HG02943 (cell line): ENCODE results near the gene FMNL2.
A peak's percentile ranks its signal among the peaks of the same experiment; 100 is the strongest.

ENCODE experiments used
- ATAC-seq: cut with Tn5 transposase; IDR thresholded peaks from one replicate; pipeline ENCODE4 v1.9.1; 2021; ENCODE audit warnings: mild to moderate bottlenecking, low read depth, moderate library complexity; ENCODE audit not compliant: unreplicated experiment

FMNL2 gene

DNA sequence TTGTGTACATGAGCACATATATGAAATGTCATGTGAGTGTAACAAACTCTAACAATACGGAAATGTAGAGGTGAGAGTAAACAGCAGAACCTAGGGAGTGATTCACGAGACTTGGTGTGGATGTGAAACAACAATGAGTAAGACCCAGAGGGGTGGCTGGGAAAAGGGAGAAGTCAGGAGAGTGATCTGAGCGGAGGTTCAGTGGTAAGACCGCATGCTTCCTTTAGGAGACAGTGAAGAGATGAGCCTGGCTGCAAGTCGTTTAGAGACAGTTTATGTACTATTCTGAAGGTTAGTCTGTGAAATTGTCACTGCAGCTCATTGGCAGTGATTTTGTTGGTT lies 231.7 kb downstream of the FMNL2 start:
- no peak for ATAC-seq

DNA sequence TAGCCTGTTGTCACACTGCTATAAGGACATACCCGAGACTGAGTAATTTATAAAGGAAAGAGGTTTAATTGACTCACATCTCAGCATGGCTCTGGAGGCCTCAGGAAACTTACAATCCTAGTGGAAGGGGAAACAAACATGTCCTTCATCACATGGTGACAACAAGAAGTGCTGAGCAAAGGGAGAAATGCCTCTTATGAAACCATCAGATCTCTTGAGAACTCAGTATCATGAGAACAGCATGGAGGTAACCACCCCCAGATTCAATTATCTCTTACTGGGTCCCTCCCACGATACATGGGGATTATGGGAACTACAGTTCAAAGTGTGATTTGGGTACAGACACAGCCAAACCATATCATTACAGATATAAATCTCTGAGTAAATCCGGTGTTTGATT lies 233.6 kb downstream of the FMNL2 start:
- no peak for ATAC-seq

DNA sequence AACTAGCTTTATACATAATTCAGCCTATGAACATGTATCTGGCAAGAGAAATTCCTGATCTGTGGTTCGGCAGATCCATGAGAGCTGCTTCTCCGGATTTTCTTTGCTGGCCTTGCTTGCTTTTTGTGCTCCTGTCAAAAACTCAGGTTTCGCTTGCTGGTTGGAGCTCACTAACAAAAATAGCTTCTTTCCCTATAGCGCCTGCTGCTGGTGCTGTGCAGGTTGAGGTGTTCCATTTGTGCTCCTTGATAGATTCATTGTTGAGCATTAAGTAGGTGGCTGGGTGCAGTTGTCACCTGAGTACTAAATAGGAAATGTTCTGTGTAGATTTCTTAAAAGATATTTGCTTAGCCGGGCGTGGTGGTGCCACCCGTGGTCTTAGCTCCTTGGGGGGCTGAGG lies 234.2 kb downstream of the FMNL2 start:
- no peak for ATAC-seq

DNA sequence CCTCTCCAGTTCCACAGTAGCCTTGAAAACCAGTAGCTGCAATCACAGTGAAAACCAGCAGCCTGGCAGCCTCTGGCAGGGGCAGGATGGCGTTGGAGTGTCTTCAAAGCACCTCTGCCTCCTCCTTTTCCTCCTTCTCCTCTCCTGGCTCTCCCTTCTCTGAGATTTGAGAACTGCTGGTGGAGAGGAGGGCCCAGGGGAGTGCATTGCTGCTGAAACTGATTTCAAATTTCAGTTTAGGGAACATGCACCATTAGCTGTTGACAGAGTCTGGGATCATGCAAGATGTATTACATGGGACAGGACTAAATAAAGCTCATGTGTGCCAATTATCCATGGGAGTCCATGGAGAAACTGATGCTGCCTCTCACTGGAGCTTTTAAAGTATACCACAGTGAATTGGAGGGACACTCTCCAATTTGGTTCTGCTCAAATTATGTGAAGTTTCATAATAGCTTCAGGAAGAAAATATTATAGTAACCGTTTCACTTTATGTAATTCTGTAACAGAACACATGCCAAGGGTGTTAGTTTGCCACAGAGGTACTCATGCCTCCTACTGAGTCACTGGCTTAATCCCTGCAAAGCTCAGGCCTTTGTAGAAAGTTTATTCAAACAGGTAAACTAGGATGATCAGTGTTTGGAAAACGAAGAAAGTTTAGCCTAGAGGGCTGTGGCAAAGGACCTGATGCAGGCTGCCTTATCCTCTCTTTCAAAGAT lies 236.2 kb downstream of the FMNL2 start:
- no peak for ATAC-seq

DNA sequence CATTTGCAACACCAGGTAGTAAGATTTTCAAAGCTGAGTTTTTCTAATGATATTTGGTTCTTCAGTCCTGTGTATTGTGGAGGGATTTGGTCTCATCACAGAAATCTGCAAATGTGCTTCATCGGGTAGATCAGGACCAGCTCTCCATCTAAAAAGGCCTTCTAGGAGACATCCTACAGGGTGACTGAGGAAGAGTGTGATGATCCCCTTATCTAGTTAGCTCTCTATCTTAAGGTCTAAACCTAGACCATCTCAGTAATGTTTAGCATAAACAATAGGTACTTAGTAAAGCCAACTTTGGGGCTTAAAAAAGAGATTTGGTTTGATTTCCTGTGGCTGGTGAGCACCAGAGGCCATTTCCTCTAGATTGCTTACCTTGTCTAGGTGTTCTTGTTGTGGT lies 237.1 kb downstream of the FMNL2 start:
- ATAC-seq = no peak

DNA sequence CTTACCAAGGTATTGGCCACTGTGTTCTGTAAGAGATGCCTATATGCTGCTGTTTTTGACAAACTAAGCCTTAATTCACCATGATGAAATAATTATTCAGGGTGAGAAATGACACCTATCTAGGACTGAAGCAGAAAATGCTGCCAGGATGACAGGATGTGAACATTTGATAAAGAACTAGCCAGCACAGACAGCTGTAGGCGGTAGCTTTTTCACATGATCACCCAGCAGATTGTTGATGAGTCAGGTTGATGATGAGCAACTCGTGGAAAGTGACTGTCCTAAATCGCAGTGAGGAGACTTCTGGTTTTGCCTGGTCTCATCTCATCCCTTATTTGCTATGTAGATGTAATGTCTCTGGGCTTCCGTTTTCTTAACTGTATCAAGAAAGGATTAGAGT lies 238.2 kb downstream of the FMNL2 start:
- ATAC-seq = no peak

DNA sequence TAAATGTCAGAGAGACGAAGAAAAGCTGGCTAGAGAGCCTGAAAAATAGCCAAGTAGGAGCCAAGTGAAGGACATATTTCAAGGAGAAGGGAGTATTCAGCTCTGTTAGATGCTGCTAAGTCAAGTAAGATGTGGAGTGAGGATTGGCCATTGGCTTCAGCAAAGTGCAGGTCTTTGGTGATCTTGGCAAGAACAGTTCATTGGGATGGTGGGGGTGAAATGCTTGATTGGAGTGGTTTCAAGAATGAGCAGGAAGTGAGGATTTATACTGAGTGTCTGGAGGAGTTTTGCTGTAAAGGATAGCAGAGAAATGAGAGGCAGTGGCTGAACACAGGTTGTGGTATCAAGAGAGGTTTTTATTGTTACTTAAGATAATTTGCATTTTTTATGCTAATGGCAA lies 242.6 kb downstream of the FMNL2 start:
- no peak for ATAC-seq

DNA sequence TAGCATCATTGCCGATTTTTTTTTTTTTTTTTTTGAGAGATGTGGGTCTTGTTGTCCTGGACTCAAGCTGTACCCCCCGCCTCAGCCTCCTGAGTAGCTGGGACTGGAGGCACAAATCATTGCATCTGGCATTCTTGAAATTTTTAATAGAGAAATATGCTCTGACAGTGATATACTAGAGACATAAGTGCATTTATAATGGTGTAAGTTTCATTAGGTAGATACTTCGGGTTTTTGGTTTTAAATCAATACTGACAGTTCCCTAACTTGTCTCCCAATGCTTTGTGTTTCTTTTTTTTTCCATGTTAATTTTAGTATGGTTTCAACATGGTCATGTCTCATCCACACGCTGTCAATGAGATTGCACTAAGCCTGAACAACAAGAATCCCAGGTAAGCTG lies 243.6 kb downstream of the FMNL2 start:
- no peak for ATAC-seq

DNA sequence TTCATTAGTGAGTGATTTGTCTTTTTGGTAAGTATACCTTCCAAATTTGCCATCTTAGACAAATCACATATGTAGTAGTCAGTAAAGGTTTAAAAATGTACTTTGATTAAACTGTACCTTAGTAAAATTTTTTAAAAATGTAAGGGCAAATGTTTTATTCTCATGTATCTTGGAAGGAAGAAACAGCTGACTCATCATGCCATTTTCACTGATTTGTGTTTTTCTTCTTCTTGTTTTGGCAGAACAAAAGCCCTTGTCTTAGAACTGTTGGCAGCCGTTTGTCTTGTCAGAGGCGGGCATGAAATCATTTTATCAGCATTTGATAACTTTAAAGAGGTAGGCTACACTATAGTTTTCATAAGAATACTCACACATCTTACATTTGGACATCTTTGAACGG lies 245.7 kb downstream of the FMNL2 start:
- no peak for ATAC-seq

DNA sequence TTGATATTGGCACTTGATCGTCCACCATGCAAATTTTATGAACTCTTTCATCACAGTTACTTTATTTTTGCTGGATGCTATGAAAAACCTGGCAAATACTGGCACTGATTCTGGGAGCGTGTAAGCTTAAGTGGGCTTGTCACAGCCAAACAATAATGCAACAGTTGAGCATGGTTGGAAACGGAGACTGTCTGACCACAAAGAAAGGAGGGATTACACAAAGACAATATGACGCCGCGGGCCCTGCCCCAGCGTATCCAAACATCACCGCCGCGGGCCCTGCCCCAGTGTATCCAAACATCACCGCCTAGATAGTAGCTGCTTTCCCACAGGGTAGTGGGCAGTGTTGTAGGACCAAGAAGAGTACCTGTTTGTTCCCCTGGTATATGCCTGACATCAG lies 246.4 kb downstream of the FMNL2 start:
- ATAC-seq = no peak

DNA sequence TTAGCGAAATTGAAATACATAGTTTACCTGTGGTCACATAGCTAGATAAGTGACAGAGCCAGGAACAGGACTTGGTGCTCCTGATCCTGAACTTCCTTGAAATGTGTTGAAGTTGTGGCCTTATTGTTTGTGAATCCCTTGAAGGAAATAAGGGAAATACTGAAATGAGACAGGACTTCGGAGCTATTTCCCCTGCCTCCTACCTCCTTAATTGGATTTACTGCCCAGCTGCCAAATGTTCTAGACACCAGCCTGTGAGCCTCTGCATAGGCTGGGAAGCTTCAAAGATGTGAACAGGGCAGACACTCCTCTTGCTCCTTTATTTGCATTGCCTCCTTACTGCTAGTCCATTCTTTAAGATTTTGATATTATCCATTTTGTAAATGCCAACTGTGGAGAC lies 247.1 kb downstream of the FMNL2 start:
- ATAC-seq = no peak

DNA sequence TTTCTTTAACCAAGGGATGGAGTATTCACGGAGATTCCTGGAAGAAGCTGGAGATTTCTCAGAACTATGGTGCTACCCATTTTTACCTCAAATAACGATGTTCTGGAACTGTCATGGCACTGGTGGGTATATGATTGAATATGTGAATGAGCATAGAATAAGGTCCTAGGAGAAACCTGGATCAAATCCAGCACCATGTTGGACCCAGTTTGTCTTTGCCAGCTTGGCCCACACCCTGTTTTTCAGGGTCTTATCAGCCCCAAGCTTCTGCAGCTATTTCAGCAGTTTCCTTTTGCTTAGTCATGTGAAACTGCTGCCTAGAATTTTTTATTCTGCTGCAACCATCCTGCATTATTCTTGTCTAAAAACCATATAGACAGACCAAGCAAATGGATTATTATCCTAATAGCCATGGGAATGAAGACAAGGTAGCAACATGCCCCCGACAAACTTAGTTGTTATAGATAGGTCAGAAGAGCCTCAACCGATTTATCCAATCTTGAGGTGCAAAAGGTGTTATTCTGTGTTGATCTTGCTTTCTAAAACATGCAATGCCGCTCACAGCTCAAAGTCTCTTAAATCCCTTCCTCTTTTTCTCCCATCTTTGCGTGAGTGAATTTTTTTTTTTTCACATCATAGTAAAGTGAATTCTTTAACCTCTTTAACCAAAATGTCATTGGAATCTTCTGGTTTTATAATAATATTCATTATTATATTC lies 248.7 kb downstream of the FMNL2 start:
- no peak for ATAC-seq

DNA sequence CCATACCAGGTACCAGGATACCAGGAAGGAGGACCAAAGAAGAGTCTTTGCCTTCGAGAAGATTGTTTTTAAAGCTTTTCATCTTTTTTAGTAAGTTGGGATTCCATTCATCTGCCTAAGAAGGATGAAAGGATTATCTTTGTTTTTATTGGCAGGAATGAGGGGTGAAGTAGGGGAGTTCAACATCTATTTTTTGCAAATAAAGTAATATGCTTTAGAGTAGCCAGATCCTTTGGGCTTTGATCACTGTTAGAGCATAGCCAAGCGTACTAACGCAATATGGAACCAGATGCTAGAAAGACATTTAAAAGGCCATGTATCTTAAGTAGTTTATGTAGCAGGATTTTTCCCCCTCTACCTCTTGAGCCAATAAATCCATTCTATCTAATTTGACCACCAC lies 249.3 kb downstream of the FMNL2 start:
- no peak for ATAC-seq

DNA sequence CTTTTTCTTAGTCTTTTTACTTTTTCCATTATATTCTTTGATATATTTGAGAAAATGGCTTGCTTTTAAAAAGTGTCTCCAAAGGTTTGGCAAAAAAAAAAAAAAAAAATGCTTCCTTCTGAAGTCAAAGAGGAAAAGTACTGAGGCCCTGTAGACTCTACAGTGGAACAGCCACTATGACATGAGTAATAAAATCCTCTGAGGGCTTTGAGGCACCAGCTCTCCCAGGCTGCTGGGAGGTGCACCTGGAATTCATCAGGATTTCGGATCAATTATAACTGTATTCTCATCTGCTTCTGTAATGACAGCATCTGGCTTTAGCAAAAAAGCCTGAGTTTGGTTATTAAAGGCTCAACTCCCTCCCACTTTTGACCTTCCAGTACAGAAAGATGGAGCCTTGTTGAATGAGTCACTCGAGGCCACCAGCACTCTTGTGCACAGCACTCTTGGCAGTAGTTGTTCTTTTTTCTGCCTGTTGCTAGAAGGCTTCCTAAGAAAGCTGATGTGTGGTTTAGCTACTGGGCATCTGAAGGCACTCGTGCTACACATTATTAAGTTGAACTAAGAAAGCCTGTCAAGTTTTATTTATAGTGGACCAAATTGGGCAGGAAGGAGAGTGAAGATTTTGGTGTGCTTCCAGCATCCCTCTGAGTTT lies 251.0 kb downstream of the FMNL2 start:
- no peak for ATAC-seq

DNA sequence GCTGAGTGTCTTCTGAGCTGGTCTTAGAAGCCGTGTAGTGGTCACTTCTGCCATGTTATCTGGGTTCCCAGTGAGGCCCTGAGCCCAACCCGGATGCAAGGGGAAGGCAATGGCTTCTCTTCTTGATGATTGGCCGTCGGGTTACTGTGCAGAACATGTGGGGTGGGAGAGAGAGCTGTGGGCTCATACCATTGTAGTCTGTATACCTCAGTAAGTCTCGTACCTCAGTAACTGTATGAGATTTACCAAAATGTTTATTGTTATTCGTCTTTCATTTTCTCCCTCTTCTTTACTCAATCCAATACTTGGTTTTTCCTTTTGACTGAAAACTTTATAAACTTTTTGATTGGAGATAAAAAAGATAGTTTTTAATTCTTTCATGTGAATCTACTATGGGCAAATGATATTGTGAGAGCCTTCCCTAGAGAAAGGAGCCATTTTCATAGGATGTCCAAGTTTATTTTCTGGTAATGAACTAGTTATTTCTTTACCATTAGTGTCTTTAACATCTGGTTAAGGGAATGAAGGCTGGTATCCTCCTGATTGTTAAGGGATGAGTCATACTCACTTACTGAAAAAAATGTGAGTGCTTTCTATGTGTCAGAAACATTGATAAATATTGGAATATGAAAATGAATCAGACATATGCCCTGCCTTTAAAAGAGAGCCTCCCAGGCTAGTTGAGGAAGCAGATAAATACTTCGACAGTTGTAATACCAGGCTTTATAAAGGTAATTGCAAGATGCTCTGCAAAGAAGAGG lies 252.4 kb downstream of the FMNL2 start:
- no peak for ATAC-seq

DNA sequence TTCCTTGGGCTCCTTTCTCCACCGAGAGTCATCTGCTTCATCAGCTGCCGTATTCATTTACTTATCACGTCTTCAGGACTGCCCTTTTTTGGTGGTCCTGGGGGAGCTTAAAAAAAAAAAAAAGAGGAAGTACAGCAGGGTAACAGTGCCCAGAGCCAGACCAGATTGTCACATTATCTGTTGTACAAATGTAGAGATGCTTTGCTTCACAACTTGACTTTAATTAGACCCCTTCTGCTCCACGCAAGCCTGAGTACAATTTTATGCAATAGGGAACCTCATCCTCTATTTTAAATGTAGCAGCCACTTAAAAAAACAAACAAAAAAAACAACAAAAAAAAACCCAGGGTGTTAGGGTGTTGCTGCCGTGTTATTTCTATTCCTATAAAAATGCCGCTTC lies 254.0 kb downstream of the FMNL2 start:
- no peak for ATAC-seq

DNA sequence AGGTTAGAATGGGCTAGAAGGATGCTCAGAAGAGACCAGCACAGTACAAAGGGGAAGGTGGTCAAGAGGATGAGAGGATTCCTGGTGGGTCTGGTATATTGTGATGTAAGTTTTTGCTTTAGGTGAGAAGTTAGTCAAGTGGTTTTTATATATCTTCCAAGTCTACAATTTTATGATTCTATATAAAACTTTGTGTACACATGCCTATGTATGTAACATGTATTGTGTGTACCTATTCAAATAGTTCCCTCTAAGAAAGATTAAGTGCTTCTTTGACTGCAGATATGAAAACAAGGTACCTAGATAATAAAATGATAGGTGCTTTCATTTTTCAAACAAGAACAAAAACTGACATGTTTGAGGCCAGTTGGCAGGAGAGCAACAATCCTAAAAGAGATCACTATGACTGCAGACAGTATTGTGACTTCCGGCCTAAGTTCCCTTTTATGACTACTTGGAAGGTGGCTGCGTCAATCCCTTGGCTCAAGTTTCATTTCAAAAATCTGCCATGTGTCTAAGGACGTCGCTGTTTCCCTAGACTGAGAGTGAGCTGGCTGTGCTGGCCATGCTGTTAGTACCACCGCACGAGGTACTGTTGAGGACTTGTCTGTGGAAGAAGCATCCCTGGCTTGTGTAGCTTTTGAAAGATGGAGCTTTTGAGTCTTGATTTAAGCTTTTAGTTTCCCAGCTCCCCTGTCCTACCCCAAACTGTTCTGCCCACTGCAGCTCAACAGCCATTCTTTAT lies 259.2 kb downstream of the FMNL2 start:
- peak; percentile 92 for ATAC-seq

DNA sequence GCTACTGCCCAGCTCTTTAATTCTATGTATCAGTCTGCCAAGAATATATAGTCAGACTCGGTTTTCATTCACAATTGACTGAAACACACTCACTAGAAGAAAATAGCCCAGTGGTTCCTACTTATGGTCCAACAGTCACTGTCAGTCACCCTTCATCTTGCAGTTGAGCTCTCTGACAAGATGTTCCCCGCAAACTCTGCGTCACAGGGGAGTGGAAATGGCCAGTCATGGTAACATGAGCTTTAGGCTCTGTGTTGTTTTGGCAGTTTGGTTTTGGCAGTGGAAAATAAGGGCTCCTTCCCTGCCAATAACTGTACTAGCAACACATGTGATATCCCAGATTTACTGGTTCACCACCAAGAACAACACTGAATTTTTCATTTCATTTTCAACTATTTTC lies 259.8 kb downstream of the FMNL2 start:
- no peak for ATAC-seq

DNA sequence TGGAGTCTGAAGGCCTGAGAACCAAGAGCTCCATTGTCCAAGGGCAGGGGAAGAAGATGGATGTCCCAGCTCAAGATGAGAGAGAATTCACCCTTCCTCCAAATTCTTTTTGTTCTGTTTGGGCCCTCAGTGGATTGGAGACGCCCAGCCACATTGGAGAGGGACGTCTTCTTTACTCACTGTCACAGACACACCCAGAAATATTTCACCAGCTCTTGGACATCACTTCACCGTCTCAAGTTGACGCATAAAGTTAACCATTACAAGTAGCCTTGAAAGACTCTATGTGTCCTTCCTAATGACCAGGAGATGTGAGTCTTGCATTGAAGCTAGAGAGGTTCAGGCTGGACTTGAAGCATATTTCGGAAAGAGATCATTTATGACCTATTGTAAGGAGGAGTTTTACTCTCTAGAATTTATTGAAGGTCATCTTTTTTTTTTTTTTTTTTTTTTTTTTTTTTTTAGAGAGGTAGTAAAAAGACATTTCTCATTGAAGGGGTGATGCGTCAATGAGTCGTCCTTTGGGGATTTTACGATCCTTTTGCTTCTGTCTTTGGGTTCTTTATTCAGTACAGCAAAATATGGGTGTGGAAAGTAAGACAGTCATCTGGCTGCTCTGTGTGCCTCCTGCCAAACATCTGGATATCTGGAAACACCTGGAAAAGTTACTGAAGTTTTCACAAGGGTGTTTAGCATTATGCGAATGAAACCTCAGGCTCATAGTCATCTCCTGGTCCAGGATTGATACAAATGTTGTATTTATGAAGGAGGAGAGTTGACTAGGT lies 264.2 kb downstream of the FMNL2 start:
- ATAC-seq = no peak
